ENCODE results near the gene LY86.

LY86 gene

GRCh38 chr6:6588064-6588923, at the start of gene LY86:
TSS of gene LY86 (plus strand) at chr6:6588720. CDS start at chr6:6588735, 15 bp downstream.
- Histone ChIP-seq H3K4me1 (ENCODE audit: control insufficient read depth, insufficient read depth, low read length) (no peaks in the 10 kb centered on the region), H3K27me3 (ENCODE audit: control insufficient read depth, insufficient read depth, low read length) (no peaks in the 10 kb centered on the region), H3K9me3 (ENCODE audit: control insufficient read depth, insufficient read depth, low read length) (no peaks in the 10 kb centered on the region), H3K27ac (ENCODE audit: low read length) (no peak within 1 kb of the TSS), H3K36me3 (ENCODE audit: control insufficient read depth, insufficient read depth, low read length) (no peaks in the 10 kb centered on the region), H3K4me3 (ENCODE audit: low read length) (no peak within 1 kb of the TSS; the same call in 1 of the 2 replicates)
- DNase-seq (ENCODE audit: low read depth, low spot score) = no peak
- no CpG with 5 or more reads among the region's 14 CpGs for WGBS (ENCODE audit: insufficient coverage, insufficient read length)

GRCh38 chr6:6539036-6539435, 49.5 kb upstream of the LY86 start:
- Histone ChIP-seq H3K27me3 (ENCODE audit: control insufficient read depth, insufficient read depth, low read length) (no peaks in the 10 kb centered on the region), H3K4me3 (ENCODE audit: low read length) (no peak overlapping the region), H3K27ac (ENCODE audit: low read length) (no peak overlapping the region), H3K4me1 (ENCODE audit: control insufficient read depth, insufficient read depth, low read length) (no peaks in the 10 kb centered on the region), H3K36me3 (ENCODE audit: control insufficient read depth, insufficient read depth, low read length) (no peaks in the 10 kb centered on the region), H3K9me3 (ENCODE audit: control insufficient read depth, insufficient read depth, low read length) (no peaks in the 10 kb centered on the region)
- DNase-seq (ENCODE audit: low read depth, low spot score) = no peak
- no CpG with 5 or more reads among the region's 4 CpGs for WGBS (ENCODE audit: insufficient coverage, insufficient read length)

GRCh38 chr6:6542357-6542756, 46.2 kb upstream of the LY86 start:
- Histone ChIP-seq H3K4me1 (ENCODE audit: control insufficient read depth, insufficient read depth, low read length) (no peaks in the 10 kb centered on the region), H3K27me3 (ENCODE audit: control insufficient read depth, insufficient read depth, low read length) (peaks cover 4% of the 10 kb centered on the region; the same call in 1 of the 2 replicates), H3K27ac (ENCODE audit: low read length) (no peak overlapping the region), H3K4me3 (ENCODE audit: low read length) (no peak overlapping the region), H3K9me3 (ENCODE audit: control insufficient read depth, insufficient read depth, low read length) (no peaks in the 10 kb centered on the region), H3K36me3 (ENCODE audit: control insufficient read depth, insufficient read depth, low read length) (no peaks in the 10 kb centered on the region)
- no peak for DNase-seq (ENCODE audit: low read depth, low spot score)
- WGBS (ENCODE audit: insufficient coverage, insufficient read length) = no CpG with 5 or more reads among the region's 2 CpGs

GRCh38 chr6:6543181-6543879, 45.2 kb upstream of the LY86 start:
- no peaks in the 10 kb centered on the region for H3K36me3 ChIP-seq (ENCODE audit: control insufficient read depth, insufficient read depth, low read length)
- no peaks in the 10 kb centered on the region for H3K4me1 ChIP-seq (ENCODE audit: control insufficient read depth, insufficient read depth, low read length)
- H3K27ac ChIP-seq (ENCODE audit: low read length) = no peak overlapping the region
- WGBS (ENCODE audit: insufficient coverage, insufficient read length) = no CpG with 5 or more reads among the region's 11 CpGs
- H3K9me3 ChIP-seq (ENCODE audit: control insufficient read depth, insufficient read depth, low read length) = no peaks in the 10 kb centered on the region
- peaks cover 4% of the 10 kb centered on the region; the same call in 1 of the 2 replicates for H3K27me3 ChIP-seq (ENCODE audit: control insufficient read depth, insufficient read depth, low read length)
- H3K4me3 ChIP-seq (ENCODE audit: low read length) = no peak overlapping the region
- no peak for DNase-seq (ENCODE audit: low read depth, low spot score)

GRCh38 chr6:6545616-6546317, 42.8 kb upstream of the LY86 start:
- Histone ChIP-seq H3K27me3 (ENCODE audit: control insufficient read depth, insufficient read depth, low read length) (peaks cover 4% of the 10 kb centered on the region; the same call in 1 of the 2 replicates), H3K27ac (ENCODE audit: low read length) (no peak overlapping the region), H3K4me3 (ENCODE audit: low read length) (peak overlapping the region; percentile 25; the same call in 1 of the 2 replicates), H3K4me1 (ENCODE audit: control insufficient read depth, insufficient read depth, low read length) (no peaks in the 10 kb centered on the region), H3K36me3 (ENCODE audit: control insufficient read depth, insufficient read depth, low read length) (no peaks in the 10 kb centered on the region), H3K9me3 (ENCODE audit: control insufficient read depth, insufficient read depth, low read length) (no peaks in the 10 kb centered on the region)
- no CpG with 5 or more reads among the region's 27 CpGs for WGBS (ENCODE audit: insufficient coverage, insufficient read length)
- DNase-seq (ENCODE audit: low read depth, low spot score) = no peak

- Histone ChIP-seq H3K4me1 (ENCODE audit: control insufficient read depth, insufficient read depth, low read length) (no peaks in the 10 kb centered on the region), H3K27me3 (ENCODE audit: control insufficient read depth, insufficient read depth, low read length) (peaks cover 4% of the 10 kb centered on the region; the same call in 1 of the 2 replicates), H3K36me3 (ENCODE audit: control insufficient read depth, insufficient read depth, low read length) (no peaks in the 10 kb centered on the region), H3K4me3 (ENCODE audit: low read length) (peak overlapping the region; percentile 25; the same call in 1 of the 2 replicates), H3K27ac (ENCODE audit: low read length) (no peak overlapping the region), H3K9me3 (ENCODE audit: control insufficient read depth, insufficient read depth, low read length) (no peaks in the 10 kb centered on the region)
- DNase-seq (ENCODE audit: low read depth, low spot score) = peak; percentile 18
- WGBS (ENCODE audit: insufficient coverage, insufficient read length) = no CpG with 5 or more reads among the region's 64 CpGs
These were observed 42.0 kb upstream of the LY86 start for GRCh38 chr6:6546318-6547109.

- peaks cover 4% of the 10 kb centered on the region; the same call in 1 of the 2 replicates for H3K27me3 ChIP-seq (ENCODE audit: control insufficient read depth, insufficient read depth, low read length)
- no peaks in the 10 kb centered on the region for H3K4me1 ChIP-seq (ENCODE audit: control insufficient read depth, insufficient read depth, low read length)
- H3K27ac ChIP-seq (ENCODE audit: low read length) = no peak overlapping the region
- DNase-seq (ENCODE audit: low read depth, low spot score) = peak; percentile 83
- no CpG with 5 or more reads among the region's 14 CpGs for WGBS (ENCODE audit: insufficient coverage, insufficient read length)
- H3K9me3 ChIP-seq (ENCODE audit: control insufficient read depth, insufficient read depth, low read length) = no peaks in the 10 kb centered on the region
- peak overlapping the region; percentile 25; the same call in 1 of the 2 replicates for H3K4me3 ChIP-seq (ENCODE audit: low read length)
- H3K36me3 ChIP-seq (ENCODE audit: control insufficient read depth, insufficient read depth, low read length) = no peaks in the 10 kb centered on the region
These were observed 41.2 kb upstream of the LY86 start for GRCh38 chr6:6547110-6547879.

- H3K27ac ChIP-seq (ENCODE audit: low read length) = no peak overlapping the region
- no CpG with 5 or more reads among the region's 7 CpGs for WGBS (ENCODE audit: insufficient coverage, insufficient read length)
- H3K36me3 ChIP-seq (ENCODE audit: control insufficient read depth, insufficient read depth, low read length) = no peaks in the 10 kb centered on the region
- H3K9me3 ChIP-seq (ENCODE audit: control insufficient read depth, insufficient read depth, low read length) = no peaks in the 10 kb centered on the region
- no peaks in the 10 kb centered on the region for H3K4me1 ChIP-seq (ENCODE audit: control insufficient read depth, insufficient read depth, low read length)
- DNase-seq (ENCODE audit: low read depth, low spot score) = no peak
- no peaks in the 10 kb centered on the region for H3K27me3 ChIP-seq (ENCODE audit: control insufficient read depth, insufficient read depth, low read length)
- no peak overlapping the region for H3K4me3 ChIP-seq (ENCODE audit: low read length)
These were observed 32.3 kb upstream of the LY86 start for GRCh38 chr6:6556161-6556737.

Data from iPS DF 6.9 (cell line).